Neural crest cell (in vitro differentiated cells): ENCODE data around the gene SPEN. TPM values are rescaled to one million over a fixed set of nuclear protein-coding genes. Genes with fewer than 3 reads are reported as not detected.

Experiments used
- DNase-seq: peaks from one replicate; pipeline ENCODE4 v3.0.0; 2021; ENCODE audit warnings: low read depth, mixed read lengths, low spot score
- H3K27ac Mint-ChIP-seq: one replicate; pipeline ENCODE4 v1.8.0; 2021; ENCODE audit warnings: mild to moderate bottlenecking, mixed read lengths; ENCODE audit not compliant: unreplicated experiment
- H3K27me3 Mint-ChIP-seq: 2 replicates; pipeline ENCODE4 v1.8.0; 2021; ENCODE audit warnings: low read depth, mild to moderate bottlenecking, mixed read lengths
- H3K36me3 Mint-ChIP-seq: 2 replicates; pipeline ENCODE4 v1.8.0; 2021; ENCODE audit warnings: low read depth, mild to moderate bottlenecking, mixed read lengths
- H3K4me1 Mint-ChIP-seq: 2 replicates; pipeline ENCODE4 v1.8.0; 2021; ENCODE audit warnings: mixed read lengths
- H3K4me3 Mint-ChIP-seq: one replicate; pipeline ENCODE4 v1.8.0; 2021; ENCODE audit warnings: mild to moderate bottlenecking, mixed read lengths
- H3K9me3 Mint-ChIP-seq: 2 replicates; pipeline ENCODE4 v1.8.0; 2021; ENCODE audit warnings: mixed read lengths
- total RNA-seq: library from RNA; stranded (reverse); gene quantifications from 2 replicates; pipeline ENCODE4 v1.2.1, GENCODE V29; 2021
- TF ChIP-seq, protein P1 (sequence below): fragments of 200-600 bp; sonication (generic); conservative IDR thresholded peaks from 2 replicates; pipeline ENCODE4 v1.5.0; 2021; ENCODE audit warnings: antibody characterized with exemption, mild to moderate bottlenecking

SPEN gene
- total RNA-seq, 1 donor from 2014 or later, result 69.4 TPM

DNA sequence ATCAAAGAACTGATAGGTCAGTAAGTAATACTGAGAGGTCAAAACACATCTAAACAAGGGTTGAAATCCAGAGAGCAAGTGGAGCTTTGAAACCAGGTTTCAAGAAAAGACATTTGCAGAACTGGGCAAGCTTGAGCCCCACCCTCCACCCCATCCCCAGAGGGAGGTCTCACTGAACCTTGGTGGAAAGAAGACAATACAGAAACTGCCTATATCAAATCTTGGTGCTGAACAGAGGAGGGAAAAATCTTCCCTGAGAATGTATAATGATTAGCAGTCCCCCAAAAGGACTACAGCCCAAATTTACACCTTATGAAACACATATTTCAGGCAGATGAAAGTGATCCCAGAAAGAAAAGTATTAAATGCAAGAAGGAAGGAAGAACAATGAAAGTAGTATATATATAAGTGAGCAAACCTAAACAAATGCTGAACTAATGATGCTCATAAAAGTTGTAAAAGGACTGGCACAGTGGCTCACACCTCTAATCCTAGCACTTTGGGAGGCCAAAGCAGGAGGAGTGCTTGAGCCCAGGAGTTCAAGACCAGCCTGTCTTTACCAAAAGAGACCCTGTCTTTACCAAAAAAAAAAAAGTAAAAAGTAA, 116.0 kb downstream of the SPEN start:
- no peak for DNase-seq
- Mint-ChIP-seq H3K4me3 (no peak overlapping the region), H3K27me3 (no peaks in the 10 kb centered on the region), H3K27ac (no peak overlapping the region), H3K36me3 (peaks cover 17% of the 10 kb centered on the region), H3K4me1 (peaks cover 44% of the 10 kb centered on the region), H3K9me3 (no peaks in the 10 kb centered on the region)
- TF ChIP-seq, protein P1, sequence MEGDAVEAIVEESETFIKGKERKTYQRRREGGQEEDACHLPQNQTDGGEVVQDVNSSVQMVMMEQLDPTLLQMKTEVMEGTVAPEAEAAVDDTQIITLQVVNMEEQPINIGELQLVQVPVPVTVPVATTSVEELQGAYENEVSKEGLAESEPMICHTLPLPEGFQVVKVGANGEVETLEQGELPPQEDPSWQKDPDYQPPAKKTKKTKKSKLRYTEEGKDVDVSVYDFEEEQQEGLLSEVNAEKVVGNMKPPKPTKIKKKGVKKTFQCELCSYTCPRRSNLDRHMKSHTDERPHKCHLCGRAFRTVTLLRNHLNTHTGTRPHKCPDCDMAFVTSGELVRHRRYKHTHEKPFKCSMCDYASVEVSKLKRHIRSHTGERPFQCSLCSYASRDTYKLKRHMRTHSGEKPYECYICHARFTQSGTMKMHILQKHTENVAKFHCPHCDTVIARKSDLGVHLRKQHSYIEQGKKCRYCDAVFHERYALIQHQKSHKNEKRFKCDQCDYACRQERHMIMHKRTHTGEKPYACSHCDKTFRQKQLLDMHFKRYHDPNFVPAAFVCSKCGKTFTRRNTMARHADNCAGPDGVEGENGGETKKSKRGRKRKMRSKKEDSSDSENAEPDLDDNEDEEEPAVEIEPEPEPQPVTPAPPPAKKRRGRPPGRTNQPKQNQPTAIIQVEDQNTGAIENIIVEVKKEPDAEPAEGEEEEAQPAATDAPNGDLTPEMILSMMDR, result no peak

DNA sequence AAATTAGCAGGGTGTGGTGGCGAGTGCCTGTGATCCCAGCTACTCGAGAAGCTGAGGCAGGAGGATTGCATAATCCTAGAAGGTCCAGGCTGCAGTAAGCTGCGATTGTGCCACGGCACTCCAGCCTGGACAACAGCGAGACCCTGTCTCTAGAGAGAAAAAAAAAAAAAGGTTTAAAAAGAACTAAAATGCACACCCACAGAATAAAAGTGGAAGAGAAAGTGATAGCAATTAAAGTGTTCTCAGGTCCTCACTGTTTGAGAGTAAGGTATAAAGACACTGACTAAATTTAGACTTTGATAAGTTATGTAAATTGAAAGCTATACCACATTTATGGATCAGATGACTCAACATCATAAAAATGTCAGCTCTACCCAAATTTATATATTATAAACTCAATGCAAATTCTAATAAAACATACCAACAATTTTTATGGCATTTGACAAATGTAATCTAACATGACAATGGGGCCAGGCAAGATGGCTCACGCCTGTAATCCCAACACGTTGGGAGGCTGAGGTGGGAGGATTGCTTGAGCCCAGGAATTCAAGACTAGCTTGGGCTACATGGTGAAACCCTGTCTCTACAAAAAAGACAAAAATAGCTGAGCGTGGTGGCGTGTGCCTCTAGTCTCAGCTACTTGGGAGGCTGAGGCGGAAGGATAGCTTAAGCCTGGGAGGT, 116.6 kb downstream of the SPEN start:
- Mint-ChIP-seq H3K4me3 (no peak overlapping the region), H3K4me1 (peaks cover 41% of the 10 kb centered on the region), H3K9me3 (no peaks in the 10 kb centered on the region), H3K36me3 (peaks cover 19% of the 10 kb centered on the region), H3K27ac (no peak overlapping the region), H3K27me3 (no peaks in the 10 kb centered on the region)
- no peak for DNase-seq
- TF ChIP-seq, protein P1, result no peak

DNA sequence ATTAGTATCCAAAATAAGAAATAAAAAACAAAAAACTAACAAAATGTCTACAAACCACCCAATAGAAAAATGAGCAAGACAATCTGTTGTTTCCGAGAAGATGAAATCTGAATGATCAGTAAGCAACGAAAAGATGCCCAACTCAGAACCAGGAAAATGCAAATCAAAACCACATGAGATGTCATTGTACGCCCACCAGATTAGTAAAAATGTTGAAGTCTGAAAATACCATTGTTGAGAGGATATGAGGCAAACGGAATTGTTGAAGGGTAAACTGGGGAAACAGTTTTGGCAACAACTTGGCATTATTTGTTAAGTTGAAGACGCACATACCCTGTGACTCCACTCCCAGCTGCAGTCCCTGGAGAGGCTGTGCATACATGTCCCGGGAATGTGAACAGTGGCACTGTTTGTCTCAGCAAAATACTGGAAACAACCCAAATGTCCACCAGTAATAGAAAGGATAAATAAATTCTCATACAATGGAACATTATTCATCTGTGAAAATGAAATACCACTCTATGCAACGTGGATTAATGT, 117.8 kb downstream of the SPEN start:
- H3K36me3 Mint-ChIP-seq, result peaks cover 28% of the 10 kb centered on the region
- H3K27me3 Mint-ChIP-seq, result no peaks in the 10 kb centered on the region
- no peaks in the 10 kb centered on the region for H3K9me3 Mint-ChIP-seq
- H3K4me1 Mint-ChIP-seq, result peaks cover 35% of the 10 kb centered on the region
- peak overlapping the region; percentile 22 for H3K27ac Mint-ChIP-seq
- no peak overlapping the region for H3K4me3 Mint-ChIP-seq
- DNase-seq, result no peak
- TF ChIP-seq, protein P1, result no peak

DNA sequence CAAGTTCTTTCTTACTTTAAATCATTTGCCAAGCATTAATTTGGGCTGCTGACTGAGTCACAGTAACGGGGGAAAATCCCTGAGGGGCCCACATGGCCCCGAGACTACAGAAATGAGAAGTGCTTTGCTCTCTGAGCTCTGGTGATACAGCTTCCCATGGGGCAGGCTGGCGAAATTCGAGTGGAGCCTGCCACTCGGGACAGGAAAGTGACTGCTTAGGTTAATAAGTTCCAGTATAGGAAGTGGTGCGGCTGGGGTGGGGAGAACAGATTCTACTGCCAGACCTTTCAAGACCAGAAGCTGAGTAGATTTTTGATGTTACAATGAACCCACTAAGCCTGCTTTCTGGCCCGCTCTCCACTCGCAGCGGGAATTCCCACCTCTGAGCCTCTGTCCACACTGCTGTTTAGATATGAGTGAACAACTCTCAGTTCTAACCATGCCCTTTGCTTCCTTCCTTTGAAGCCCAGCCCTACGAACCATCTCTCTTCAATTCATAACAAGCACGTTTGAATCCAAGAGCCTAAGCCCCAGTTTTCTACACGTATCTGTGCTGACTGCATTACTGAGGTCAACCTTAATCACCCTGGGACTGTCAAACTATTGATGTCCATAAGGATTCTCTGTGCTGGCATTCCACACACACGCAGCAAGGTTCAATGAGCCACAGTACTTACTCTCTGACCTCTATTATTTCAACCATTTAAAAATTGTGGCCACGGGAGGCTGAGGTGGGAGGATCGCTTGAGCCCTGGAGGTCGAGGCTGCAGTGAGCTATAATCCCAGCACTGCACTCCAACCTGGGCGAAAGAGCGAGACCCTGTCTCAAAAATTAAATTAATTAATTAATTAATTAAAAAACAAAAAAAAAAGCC, 118.8 kb downstream of the SPEN start:
- DNase-seq, result no peak
- Mint-ChIP-seq H3K9me3 (no peaks in the 10 kb centered on the region), H3K4me1 (peaks cover 29% of the 10 kb centered on the region), H3K27me3 (no peaks in the 10 kb centered on the region), H3K27ac (no peak overlapping the region), H3K4me3 (no peak overlapping the region), H3K36me3 (peaks cover 33% of the 10 kb centered on the region)
- TF ChIP-seq, protein P1, result no peak

DNA sequence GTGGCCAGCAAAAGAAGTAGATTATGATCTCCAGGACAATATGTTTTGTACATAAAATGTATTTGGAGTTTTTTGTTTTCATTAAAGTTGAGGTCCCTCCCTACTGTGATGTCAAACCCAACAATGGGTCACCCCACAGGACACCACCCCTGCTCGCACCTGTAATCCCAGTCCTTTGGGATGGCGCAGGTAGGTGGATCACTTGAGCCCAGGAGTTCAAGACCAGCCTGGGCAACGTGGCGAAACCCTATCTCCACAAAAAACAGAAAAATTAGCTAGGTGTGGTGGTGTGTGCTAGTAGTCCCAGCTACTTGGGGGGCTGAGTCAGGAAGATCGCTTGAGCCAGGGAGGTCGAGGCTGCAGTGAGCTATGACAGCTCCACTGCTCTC, 119.4 kb downstream of the SPEN start:
- H3K36me3 Mint-ChIP-seq, result peaks cover 35% of the 10 kb centered on the region
- DNase-seq, result no peak
- H3K9me3 Mint-ChIP-seq, result no peaks in the 10 kb centered on the region
- H3K4me1 Mint-ChIP-seq, result peaks cover 25% of the 10 kb centered on the region
- peak overlapping the region; percentile 57 for H3K27ac Mint-ChIP-seq
- TF ChIP-seq, protein P1, result no peak
- no peak overlapping the region for H3K4me3 Mint-ChIP-seq
- no peaks in the 10 kb centered on the region for H3K27me3 Mint-ChIP-seq
